ENCODE measurements around the gene LSAMP.

Gene LSAMP

GRCh38 chr3:115927197-115927596 lies 518.1 kb downstream of the LSAMP start:
- DNase-seq = no peak

DNA sequence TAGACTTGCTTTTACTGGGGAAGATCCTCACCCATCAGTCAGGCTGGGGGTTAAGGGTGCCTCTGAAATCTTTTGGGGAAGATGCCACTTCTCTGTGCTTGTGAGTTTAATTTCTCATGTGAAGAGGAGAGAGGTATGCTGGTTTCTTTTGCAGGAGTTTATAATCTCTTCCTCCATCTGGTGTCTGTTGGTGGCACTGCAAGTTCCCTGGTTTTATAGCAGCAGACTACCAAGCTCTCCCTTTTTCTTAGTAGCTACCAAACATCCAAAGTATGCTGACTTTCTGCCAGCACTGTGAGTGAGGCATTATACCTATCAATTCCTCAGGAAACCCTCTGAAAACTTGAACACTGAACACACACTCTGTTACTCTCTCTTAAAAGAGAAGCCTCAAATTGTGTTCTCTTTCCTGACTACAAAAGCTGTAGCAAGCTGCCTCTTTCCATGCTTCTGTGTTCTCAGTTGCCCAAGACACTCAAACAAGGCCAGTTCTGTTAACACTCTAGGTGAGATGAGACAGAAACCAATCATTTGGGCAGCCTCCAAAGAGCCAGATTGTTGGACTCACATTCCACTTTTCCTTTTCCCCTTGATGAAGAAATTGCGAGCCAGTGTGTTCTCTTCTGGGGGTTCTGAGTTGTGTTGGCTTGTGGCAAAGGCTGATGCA lies 522.5 kb downstream of the LSAMP start:
- no peak for DNase-seq

DNA sequence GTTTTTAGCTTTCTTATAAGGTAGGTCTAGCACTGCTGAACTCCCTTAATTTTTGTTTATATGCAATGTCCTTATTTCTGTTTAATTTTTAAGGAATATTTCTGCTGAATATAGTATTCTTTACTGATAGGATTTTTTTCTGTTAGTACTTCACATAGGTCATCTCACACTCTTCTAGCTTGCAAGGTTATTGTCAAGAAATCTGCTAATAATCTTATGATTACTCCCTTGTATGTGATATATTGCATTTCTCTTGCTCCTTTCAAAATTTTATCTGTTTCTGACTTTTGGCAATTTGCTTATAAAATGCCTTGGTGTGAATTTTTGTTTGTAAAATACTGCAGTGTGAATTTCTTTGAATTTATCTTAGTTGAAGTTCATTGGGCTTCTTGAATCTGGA lies 523.6 kb downstream of the LSAMP start:
- DNase-seq = no peak

DNA sequence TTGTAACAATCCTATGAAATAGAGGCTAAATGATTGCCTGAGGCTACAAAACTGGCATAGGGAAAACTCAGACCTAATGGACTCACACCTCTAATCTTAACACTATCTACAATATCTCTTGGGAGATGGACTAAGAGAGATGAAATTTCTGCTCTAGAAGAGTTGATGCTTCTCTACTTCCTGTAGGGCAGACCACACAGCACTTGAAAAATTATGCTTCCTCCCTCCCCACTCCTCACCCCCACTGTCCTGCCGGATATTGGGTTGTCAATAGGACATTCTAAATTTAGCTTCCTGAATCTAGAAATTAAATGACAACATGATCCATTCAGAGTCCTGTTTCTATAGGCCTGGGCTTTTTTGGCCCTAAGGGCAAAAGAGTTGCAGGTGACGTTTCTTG lies 526.4 kb downstream of the LSAMP start:
- DNase-seq = no peak

GRCh38 chr3:115916866-115917265 lies 528.4 kb downstream of the LSAMP start:
- DNase-seq = no peak

- DNase-seq = no peak
Observed at GRCh38 chr3:115915061-115915460, 530.2 kb downstream of the LSAMP start.

GRCh38 chr3:115913069-115913686 lies 532.1 kb downstream of the LSAMP start:
- DNase-seq = no peak

DNA sequence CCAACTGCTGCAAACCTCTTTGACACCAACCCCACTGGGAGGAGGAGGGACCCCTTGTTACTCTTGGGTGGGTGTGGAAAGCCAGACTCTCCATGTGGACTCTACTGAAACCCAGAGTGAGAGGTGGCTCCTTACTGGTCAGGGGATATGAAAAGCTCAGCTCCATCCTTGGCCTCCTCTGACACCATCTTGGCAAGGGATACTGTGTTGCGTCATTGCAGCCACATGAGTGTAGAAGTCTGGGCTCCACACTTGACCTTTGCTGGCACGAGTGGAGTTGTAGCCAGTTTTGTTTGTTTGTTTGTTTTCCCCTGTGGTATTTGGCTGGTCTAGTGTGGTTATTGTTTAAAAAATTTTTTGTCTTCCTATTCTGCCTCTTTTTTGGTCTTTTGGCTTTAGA lies 532.9 kb downstream of the LSAMP start:
- DNase-seq = no peak

DNA sequence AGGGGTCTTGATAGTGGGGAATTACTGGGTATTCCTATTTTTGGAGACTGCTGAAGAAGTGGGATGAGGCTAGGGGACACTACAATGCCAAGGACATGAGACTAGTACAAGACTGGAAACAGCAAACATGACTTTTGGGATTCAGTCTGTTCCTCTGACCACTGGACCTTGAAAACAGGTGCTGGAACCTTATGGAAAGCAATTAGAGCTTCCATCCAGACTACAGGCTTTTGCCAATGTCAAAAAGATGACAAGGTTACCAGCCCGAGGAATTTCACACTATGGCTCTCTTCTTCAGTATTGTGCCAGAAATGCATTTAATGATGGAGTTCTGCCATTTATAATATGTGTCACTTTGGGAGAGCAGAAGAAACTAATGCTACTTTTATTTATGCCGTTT lies 539.4 kb downstream of the LSAMP start:
- DNase-seq = no peak

- DNase-seq = no peak
Observed at GRCh38 chr3:115903843-115904242, 541.4 kb downstream of the LSAMP start.

DNA sequence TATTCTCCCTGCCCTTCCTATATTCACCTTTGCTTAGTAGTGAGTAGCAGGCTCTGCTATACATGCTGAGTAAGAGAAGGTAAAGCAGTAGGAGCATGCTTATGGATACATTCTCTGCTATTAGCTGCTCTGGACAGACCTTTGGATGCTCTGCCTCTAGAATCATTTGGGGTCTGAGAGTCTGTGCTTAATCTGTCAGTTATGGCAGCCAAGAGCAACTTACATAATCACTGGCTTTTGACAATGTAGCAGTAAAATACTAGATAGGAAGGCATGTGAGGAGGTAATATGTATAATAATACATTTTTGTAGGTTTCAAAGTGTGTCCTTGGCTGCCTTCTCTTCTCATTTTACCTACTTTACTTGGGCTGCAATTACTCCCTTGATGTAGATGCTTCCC lies 544.3 kb downstream of the LSAMP start:
- DNase-seq = no peak

GRCh38 chr3:115899535-115899934 lies 545.8 kb downstream of the LSAMP start:
- DNase-seq = no peak

- no peak for DNase-seq
Observed at GRCh38 chr3:115898656-115899410, 546.5 kb downstream of the LSAMP start.

DNA sequence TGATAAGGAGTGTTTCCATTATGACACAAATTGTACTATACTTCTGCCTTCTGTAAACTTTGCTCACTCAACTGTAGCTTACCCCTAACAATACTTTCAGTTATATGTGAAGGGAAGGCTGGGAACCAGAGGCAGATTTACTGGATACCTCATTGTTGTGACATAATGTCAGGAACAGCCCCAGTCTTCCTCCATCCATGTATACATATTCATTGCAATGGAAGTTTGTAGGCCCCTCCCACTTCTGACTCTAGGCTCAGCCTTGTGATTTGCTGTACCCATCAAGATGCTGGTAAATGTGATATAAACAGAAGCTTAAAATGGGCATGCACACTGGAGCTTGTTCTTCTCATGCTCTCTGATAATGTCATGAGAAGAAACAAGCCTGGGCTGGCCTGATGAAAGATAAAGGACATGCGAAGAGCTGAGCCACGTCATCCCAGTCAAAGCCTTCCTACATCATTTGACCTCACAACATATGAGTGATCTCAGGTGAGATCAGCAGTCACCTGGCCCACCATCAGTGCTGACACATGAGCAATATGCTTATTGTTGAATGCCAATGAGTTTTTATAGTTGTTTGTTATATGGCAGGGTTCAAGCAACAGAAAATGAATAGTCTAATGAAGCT lies 554.2 kb downstream of the LSAMP start:
- no peak for DNase-seq

- DNase-seq = no peak
Observed at GRCh38 chr3:115890579-115890978, 554.7 kb downstream of the LSAMP start.

- DNase-seq = no peak
Observed at GRCh38 chr3:115885621-115886020, 559.7 kb downstream of the LSAMP start.

DNA sequence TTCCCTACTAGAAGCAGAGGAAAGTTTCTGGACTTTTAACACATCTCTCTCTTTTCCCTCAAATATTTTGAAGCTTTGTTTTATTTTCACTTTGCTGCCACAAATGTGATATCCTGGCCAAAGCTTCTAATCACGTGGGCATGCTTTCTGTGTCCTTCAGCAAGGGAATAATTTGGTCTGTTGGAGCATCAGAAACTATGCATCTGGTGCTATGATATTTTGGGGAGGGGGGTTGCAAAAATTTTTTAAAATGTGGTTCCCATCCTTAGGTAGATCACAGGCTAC lies 567.7 kb downstream of the LSAMP start:
- DNase-seq = no peak

GRCh38 chr3:115876876-115877614 lies 568.2 kb downstream of the LSAMP start:
- DNase-seq = no peak

- no peak for DNase-seq
Observed at GRCh38 chr3:115875460-115875859, 569.8 kb downstream of the LSAMP start.

- DNase-seq = no peak
Observed at GRCh38 chr3:115871735-115872134, 573.6 kb downstream of the LSAMP start.

DNA sequence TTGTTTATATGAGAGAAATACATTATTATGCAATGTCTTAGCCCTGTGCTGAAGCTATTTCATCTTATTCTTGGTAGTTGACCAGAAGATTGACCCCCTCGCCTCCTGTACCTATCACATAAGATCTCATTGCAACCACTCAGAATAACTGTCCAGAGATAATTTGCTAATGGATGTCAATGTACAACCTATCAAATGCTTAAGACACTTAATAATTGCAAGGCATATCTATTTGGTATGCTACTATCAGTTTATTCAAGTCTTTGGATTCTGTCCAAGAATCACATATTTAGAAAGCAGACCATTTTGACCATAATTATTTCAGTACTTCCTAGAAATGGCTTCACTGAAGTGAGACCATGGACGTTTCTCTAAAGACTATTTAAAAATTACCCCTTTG lies 580.4 kb downstream of the LSAMP start:
- no peak for DNase-seq

- no peak for DNase-seq
Observed at GRCh38 chr3:115862849-115863248, 582.4 kb downstream of the LSAMP start.

GRCh38 chr3:115862099-115862498 lies 583.2 kb downstream of the LSAMP start:
- no peak for DNase-seq

All from NCI-H2029 (cell line).